Sciatic nerve (tissue), 2 donors: Measurements from ENCODE around the gene YJU2. TPM values are rescaled to one million over a fixed set of nuclear protein-coding genes. Genes with fewer than 3 reads are reported as not detected.
"Not testable (repeated sequence)": the region's sequence is repeated elsewhere in the genome, so short reads cannot be mapped to it uniquely, and the experiment has no call there.

Experiments used
- ATAC-seq: fragments of 200-7000 bp; cut with Tn5 transposase; one replicate; pipeline ENCODE4 v1.9.1; 2020; ENCODE audit warnings: mild to moderate bottlenecking, moderate library complexity
- DNase-seq: peaks from one replicate; pipeline ENCODE4 v3.0.0-alpha.2; 2020; ENCODE audit warnings: low spot score
- intact Hi-C: fragments of 100-400 bp; cut with DNase I; formaldehyde crosslinking; loops from one replicate; pipeline ENCODE4 v1.14.2; 2022
- total RNA-seq: library from RNA; stranded (reverse); fragmentation: NEBNext Ultra II Directional; extraction: Animal tissue kit (Norgen Biotek cat#: 25700); gene quantifications from one replicate; pipeline ENCODE4 v1.2.1, GENCODE V29; 2021
- donor health status: DM: no; HTN: no; CAD: no.
- donor health status: DM: no; HTN: no; CAD: no.

YJU2 gene
- total RNA-seq, 1 donor from 2014 or later: 17.3 TPM

DNA sequence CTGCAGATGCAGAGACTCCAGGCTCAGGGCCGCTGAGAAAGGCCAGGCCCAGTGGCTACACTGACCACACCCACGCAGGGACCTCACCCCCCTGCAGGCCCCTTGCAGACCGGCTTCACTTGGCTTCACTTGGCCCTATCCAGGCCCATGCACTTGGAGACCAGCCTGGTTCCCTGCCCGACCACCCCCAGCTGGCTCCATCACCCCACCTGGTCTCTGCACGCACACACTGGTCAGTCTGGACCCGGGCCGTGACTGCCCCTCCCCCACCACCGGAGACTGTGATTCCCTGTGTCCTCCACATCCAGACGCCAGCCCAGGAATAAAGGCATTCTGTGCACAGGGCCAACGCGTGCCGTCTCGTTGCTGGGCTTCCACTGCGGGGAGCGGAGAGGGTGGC lies 22.4 kb upstream of the YJU2 start:
- intact Hi-C loops: no loop called here
- DNase-seq (no peak), ATAC-seq (no peak)

DNA sequence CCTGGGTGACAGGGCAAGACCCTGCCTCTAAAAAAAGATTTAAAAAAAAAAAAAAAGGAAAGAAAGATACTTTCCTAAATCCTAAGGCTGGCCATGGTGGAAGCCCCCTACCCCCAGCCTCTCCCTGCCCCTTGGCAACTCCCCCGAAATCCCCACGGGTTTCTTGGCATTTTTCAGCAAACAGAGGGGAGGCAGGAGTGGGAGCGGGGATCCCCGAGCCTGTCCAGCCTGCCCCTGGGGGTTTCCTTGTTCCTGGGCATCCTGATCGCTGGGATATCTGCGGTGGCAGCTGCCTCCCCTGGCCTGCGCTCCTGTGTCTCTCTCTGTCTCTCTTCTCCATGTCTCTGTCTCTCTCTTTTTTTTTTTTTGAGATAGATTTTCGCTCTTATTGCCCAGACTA lies 21.0 kb upstream of the YJU2 start:
- no peak for ATAC-seq
- no peak for DNase-seq
- intact Hi-C loops: no loop called here

DNA sequence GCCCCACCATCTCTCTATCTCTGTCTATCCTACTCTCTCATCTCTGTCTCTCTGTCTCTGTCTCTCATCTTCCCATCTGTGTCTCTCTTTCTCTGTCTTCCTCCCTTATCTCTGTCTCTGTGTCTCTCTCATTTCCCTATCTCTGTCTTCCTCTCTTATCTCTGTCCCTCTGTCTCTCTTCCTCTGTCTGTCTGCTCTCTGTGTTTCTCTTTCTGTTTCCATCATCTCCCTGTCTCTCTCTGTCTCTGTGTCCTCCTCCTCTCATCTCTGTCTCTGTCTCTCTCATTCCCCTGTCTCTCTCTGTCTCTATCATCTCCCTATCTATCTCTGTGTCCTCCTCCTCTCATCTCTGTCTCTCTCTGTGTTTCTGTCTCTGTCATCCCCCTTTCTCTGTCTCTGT lies 19.1 kb upstream of the YJU2 start:
- DNase-seq: no peak
- intact Hi-C loops: no loop called here
- ATAC-seq: no peak

DNA sequence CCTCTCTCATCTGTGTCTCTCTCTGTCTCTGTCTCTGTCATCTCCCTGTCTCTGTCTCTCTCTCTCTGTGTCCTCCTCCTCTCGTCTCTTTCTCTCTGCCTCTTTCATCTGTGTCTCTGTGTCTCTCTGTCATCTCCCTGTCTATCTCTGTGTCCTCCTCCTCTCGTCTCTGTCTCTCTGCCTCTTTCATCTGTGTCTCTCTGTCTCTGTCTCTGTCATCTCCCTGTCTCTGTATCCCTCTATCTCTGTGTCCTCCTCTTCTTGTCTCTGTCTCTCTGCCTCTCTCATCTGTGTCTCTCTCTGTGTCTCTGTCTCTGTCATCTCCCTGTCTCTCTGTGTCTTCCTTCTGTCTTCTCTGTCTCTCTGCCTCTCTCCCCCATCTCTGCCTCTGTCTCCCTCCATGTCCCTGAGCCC lies 18.1 kb upstream of the YJU2 start:
- no peak for ATAC-seq
- no peak for DNase-seq
- intact Hi-C loops: no loop called here

DNA sequence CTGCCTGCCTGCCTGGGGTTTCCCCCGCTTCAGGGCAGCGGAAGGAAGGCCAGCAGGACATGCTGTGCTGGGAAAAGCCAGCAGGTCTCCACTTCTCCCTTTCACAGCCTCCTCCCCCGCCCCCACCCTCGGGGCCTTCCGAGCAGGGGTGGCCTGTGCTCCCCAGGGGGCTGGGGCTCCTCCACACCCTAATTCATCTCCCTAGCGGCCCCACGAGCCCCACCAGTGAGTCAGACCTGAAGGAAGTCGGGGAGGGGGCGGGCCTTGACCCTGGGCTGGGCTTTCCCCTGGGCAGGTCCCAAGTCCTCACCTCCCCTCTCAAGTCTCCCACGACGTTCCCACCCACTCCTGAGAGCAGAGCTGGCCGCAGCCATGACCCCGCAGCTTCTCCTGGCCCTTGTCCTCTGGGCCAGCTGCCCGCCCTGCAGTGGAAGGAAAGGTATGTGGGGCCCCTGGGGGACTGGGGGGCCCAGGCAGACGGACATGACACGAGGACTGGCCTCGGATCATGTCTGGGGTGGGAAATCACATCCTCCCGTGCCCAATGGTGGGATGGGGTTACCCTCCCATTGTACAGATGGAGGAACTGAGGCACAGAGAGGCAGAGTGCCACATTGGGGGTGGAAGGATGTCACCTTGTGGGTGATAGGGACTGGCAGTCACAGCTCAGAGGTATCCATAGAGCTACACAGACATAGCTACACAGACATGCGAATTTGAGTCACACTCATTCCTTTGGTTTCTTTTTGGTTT lies 17.5 kb upstream of the YJU2 start, which contains the start of gene EBI3:
Gene EBI3 (plus strand): TSS at position 345 of the 753 bp plus-strand sequence. CDS start 28 bp downstream, at position 373.
- intact Hi-C loops: no loop called here
- DNase-seq: no peak

DNA sequence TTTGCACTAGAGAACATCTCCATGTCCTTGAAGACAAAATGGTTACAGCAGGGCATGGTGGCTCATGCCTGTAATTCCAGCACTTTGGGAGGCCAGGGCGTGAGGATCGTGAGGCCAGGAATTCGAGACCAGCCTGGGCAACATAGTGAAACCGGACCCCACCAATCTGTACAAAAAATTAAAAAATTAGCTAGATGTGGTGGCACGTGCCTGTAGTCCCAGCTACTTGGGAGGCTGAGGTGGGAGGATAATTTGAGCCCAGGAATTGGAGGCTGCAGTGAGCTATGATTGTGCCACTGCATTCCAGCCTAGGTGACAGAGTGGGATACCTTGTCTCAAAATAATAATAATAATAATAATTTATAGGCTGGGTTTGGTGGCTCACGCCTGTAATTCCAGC lies 16.6 kb upstream of the YJU2 start:
- not testable (repeated sequence) for ATAC-seq, DNase-seq
- intact Hi-C loops: loop anchor here (5.0 kb wide), 1 partner anchor 1483 kb away; no protein-coding TSS in a partner anchor

More for the DNA sequence above, 17.5 kb upstream of the YJU2 start, which contains the start of gene EBI3:
- ATAC-seq: peak; percentile 74

DNA sequence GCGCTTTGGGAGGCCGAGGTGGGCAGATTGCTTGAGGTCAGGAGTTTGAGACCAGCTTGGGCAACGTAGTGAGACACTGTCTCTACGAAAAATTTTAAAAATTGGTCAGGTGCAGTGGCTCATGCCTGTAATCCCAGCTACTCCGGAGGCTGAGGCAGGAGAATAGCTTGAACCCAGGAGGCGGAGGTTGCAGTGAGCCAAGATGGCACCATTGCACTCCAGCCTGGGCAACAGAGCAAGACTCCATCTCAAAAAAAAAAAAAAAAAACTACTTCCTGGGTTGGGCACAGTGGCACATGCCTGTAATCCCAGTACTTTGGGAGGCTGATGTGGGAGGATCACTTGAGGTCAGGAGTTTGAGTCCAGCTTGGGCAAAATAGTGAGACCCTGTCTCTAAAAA lies 15.4 kb upstream of the YJU2 start:
- intact Hi-C loops: loop anchor here (5.0 kb wide), 1 partner anchor 1484 kb away; no protein-coding TSS in a partner anchor
- not testable (repeated sequence) for ATAC-seq, DNase-seq

DNA sequence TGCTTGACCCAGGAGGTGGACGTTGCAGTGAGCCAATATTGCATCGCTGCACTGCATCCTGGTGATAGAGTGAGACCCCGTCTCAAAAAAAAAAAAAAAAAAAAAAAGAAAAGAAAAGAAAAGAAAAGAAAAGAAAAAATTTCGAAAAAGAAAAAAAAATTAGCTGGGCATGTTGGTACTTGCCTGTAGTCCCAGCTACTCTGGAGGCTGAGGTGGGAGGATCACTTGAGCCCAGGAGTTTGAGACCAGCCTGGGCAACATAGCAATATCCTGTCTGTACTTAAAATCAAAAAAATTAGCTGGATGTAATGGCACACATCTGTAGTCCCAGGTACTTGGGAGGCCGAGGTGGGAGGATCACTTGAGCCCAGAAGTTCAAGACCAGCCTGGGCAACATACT lies 14.7 kb upstream of the YJU2 start:
- ATAC-seq, DNase-seq: not testable (repeated sequence)
- intact Hi-C loops: loop anchor here (5.0 kb wide), 1 partner anchor 1485 kb away; no protein-coding TSS in a partner anchor

DNA sequence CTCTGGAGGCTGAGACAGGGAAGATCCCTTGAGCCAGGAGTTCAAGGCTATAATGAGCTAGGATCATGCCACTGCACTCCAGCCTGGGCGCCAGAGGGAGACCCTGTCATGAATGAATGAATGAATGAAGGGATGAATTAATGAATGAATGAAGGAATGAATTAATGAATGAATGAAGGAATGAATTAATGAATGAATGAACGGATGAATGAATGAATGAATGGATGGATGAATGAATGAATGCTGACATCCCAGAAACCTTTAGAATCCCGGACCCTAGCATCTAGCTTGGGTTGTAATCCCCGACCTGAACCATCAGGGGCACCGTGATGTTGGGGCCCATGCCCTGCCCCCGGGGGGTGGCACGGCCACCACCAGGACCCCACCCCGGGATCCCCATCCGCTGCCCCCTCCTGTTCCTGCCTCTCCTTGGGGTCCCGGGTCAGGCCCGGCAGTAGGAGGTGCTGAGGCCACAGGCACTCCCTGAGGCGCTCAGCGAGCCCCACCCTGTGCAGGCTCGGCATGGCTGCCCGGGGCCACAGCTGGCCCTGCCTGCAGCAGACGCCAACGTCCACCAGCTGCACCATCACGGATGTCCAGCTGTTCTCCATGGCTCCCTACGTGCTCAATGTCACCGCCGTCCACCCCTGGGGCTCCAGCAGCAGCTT lies 14.1 kb upstream of the YJU2 start:
- ATAC-seq (no peak), DNase-seq (no peak)
- intact Hi-C loops: loop anchor here (5.0 kb wide), 1 partner anchor 1485 kb away; no protein-coding TSS in a partner anchor

DNA sequence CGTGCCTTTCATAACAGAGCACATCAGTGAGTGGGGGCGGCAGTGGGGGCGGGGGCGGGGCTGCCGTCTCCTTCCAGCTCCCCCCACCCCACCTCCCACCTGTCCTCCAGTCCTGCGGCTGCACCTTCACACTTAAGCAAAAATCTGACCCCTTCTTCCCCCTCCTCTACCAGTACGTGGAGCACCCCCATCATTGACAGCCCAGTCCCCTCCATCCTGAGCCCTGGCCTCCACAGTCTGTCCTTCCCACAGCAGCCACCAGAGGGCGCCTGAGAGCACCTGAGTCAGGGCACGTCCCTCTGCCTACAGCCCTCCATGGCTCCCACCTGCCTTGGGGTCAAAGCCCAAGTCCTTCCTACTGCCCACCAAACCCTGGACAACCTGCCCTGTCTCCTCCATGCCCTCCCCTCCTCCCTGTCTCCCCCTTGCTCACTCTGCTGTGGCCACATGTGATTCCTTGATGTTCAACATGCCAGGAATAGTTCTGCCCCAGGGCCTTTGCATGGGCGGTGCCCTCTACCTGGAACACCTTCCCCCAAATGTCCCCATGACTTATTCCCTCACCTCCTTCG lies 13.5 kb upstream of the YJU2 start:
- intact Hi-C loops: loop anchor here (5.0 kb wide), 1 partner anchor 1486 kb away; no protein-coding TSS in a partner anchor
- peak; percentile 72 for DNase-seq
- peak; percentile 38 for ATAC-seq

DNA sequence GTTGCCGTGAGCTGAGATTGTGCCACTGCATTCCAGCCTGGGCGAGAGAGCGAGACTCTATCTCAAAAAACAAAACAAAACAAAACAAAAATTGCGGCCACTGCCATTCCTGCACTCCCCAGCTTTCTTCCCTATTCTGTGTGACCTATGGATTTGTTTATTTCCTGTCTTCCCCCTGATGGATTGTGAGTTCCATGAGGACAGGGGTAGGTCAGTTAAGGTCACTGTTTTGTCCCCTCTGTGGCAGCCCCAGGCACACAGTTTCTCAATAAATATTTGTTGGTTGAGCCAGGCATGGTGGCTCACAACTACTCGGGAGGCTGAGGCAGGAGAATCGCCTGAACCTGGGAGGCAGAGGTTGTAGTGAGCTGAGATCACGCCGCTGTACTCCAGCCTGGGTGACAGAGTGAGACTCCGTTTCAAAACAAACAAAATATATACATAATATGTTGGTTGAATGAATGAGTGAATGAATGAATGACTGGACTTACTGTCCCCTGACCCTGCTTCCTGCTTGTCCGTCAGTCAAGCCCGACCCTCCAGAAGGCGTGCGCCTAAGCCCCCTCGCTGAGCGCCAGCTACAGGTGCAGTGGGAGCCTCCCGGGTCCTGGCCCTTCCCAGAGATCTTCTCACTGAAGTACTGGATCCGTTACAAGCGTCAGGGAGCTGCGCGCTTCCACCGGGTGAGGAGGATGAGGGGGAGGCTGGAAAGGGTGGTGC lies 12.6 kb upstream of the YJU2 start:
- ATAC-seq (no peak), DNase-seq (no peak)
- intact Hi-C loops: loop anchor here (5.0 kb wide), 1 partner anchor 1487 kb away; no protein-coding TSS in a partner anchor

DNA sequence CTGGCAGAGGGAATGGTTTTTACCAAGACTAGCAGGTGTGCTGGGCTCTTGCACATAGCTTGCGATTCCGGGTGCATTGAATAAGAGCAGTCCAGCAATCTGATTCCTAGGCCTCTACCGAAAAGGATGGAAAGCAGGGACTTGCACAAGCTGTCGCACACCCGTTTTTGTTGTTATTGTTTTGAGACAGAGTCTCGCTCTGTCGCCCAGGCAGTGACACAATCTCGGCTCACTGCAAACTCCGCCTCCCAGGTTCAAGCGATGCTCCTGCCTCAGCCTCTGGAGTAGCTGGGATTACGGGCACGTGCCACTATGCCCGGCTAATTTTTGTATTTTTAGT lies 12.0 kb upstream of the YJU2 start:
- ATAC-seq: no peak
- intact Hi-C loops: loop anchor here (5.0 kb wide), 1 partner anchor 1488 kb away; no protein-coding TSS in a partner anchor
- no peak for DNase-seq

DNA sequence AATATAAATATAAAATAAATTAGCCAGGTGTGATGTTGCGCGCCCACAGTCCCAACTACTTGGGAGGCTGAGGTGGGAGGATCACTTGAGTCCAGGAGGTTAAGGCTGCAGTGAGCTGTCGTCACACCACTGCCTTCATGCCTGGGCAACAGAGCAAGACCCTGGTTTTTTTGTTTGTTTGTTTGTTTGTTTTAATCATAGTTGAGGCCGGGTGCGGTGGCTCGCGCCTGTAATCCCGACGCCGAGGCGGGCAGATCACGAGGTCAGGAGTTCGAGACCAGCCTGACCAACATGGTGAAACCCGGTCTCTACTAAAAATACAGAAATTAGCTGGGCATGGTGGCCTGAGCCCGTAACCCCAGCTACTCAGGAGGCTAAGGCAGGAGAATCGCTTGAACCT lies 9.4 kb upstream of the YJU2 start:
- not testable (repeated sequence) for DNase-seq

DNA sequence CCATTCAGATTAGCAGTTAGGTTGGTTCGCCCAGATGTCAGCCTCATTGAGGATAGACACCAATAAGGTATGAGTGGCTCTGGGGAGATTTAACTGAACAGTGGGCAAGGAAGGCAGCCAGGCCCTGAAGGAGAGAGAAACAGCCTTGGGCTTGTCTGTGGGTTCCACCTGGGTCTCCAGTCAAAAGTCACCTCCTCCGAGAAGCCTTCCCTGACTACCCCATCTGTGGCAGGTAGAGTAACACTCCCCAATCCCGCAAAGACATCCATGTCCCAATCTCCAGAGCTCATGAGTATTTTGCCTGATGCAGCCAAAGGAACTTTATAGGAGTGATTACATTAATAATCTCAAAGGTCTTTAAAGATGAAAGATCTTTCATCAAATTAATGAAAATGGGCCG lies 8.0 kb upstream of the YJU2 start:
- no peak for ATAC-seq
- intact Hi-C loops: no loop called here
- DNase-seq: no peak

More for the DNA sequence above, 9.4 kb upstream of the YJU2 start:
- intact Hi-C loops, ATAC-seq: not testable (repeated sequence)

DNA sequence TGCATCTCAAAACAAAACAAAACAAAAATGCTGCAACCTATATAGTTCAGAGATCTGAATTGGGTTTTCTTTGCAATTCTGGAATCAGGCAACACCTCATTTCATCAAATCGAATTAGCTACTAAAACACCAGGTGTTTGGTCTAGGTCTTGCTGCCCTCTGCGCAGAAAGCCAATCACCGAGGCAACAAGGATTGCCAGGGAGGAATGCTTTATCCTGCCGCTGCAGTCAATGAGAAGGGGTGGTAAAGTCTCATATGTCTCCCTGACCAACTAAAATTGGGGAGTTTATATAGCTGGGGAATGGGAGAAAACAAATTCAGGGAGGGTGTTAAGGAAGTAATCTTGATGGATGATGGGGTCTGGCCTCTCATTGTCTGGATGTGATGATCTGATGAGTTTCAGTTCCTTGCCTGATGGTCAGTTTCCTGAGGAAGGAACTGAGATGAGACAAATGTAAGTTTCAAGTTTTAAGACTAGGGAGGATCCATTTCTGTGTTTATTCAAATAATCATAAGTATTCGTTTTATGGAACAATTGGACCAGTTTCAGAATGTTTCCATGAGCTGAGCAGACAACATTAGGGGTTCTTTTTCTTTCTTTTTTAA lies 5.0 kb upstream of the YJU2 start:
- DNase-seq: no peak
- no peak for ATAC-seq
- intact Hi-C loops: no loop called here

DNA sequence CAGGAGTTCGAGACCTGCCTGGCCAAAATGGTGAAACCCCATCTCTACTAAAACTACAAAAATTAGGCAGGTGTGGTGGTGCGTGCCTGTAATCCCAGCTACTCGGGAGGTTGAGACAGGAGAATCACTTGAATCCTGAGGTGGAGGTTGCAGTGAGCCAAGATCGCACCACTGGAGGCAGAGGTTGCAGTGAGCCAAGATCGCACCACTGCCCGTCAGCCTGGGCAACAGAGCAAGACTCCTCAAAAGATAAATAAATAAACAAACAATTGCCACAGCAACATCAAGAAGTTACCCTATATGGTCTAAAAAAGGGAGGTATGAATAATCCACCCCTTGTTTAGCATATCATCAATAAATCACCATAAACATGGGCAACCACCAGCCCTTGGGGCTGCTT lies 942 bp upstream of the YJU2 start:
- ATAC-seq, DNase-seq, intact Hi-C loops: not testable (repeated sequence)

DNA sequence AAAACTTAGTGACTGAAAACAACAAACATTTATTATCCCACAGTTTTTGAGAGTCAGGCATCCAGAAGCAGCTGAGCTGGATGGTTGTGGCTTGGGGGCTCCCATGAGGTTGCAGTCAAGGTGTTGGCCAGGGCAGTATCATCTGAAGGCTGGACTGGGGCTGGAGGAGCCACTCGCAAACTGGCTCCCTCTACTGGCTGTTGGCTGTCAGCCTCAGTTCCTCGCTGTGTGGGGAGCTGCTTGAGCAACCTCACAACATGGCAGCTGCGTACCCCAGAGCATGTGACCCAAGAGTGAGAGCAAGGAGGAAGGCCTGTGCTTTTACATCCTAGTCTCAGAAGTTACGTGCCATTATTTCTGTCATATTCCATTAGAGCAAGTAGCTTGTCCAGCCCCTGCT lies 9.7 kb downstream of the YJU2 start:
- intact Hi-C loops: no loop called here
- ATAC-seq: no peak
- no peak for DNase-seq

DNA sequence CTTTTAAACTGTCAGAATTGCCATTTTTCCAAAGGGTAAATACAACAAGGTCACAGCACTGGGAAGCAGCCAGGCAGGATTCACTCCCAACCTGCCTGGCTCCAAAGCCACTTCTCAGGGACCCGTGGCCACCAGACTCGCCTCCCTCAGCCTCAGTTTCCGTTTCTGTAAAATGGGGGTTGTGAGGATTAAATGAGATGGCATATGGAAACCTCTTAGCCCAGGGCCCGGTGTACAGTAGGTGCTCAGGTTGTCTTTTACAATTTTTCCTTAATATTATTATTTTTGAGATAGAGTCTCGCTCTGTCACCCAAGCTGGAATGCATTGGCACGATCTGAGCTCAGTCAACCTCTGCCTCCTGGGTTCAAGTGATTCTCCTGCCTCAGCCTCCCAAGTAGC lies 10.1 kb downstream of the YJU2 start:
- intact Hi-C loops: no loop called here
- ATAC-seq (no peak), DNase-seq (no peak)

DNA sequence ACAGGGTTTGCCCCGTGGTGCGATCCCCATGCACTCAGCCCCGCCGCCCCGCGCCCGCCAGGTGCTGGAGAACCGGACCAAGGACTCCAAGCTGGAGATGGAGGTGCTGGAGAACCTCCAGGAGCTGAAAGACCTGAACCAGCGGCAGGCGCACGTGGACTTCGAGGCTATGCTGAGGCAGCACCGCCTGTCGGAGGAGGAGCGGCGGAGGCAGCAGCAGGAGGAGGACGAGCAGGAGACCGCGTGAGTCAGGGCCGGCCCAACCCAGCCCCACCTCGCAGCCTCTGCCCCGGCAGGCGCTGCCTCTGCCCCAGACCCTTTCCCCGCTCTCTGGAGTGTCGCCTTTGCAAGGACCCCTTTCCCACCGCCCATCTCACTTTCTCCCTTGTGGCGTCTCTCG lies 11.3 kb downstream of the YJU2 start:
- no peak for DNase-seq
- intact Hi-C loops: no loop called here
- peak; percentile 13 for ATAC-seq
